Stimulated activated naive CD4-positive, alpha-beta T cell (primary cell): Measurements from ENCODE around the gene KIAA1958.
"Not testable (repeated sequence)": the region's sequence is repeated elsewhere in the genome, so short reads cannot be mapped to it uniquely, and the experiment has no call there.

ENCODE experiments used
- DNase-seq, 6 experiments: peaks; one replicate each; lab custom pipeline; 2025; lab: John Stamatoyannopoulos, UW

The KIAA1958 gene

GRCh38 chr9:112555101-112555643 is 68.5 kb downstream of the KIAA1958 start:
- DNase-seq: no peak

- no peak for DNase-seq
These were observed 69.3 kb downstream of the KIAA1958 start for GRCh38 chr9:112555844-112556482.

- DNase-seq: no peak
These were observed 70.1 kb downstream of the KIAA1958 start for GRCh38 chr9:112556497-112557442.

- DNase-seq: no peak
These were observed 71.8 kb downstream of the KIAA1958 start for GRCh38 chr9:112558476-112558875.

GRCh38 chr9:112558978-112559377 is 72.4 kb downstream of the KIAA1958 start:
- no peak for DNase-seq

- no peak for DNase-seq
These were observed 73.2 kb downstream of the KIAA1958 start for GRCh38 chr9:112559629-112560413.

- DNase-seq: no peak
These were observed 75.8 kb downstream of the KIAA1958 start for GRCh38 chr9:112562235-112562958.

GRCh38 chr9:112569186-112569585 is 82.6 kb downstream of the KIAA1958 start:
- no peak for DNase-seq

- DNase-seq: no peak
These were observed 84.1 kb downstream of the KIAA1958 start for GRCh38 chr9:112570671-112571167.

GRCh38 chr9:112571624-112572355 is 85.2 kb downstream of the KIAA1958 start:
- DNase-seq: no peak

GRCh38 chr9:112572416-112572815 is 85.8 kb downstream of the KIAA1958 start:
- no peak for DNase-seq

GRCh38 chr9:112574008-112574407 is 87.4 kb downstream of the KIAA1958 start:
- DNase-seq: no peak

- no peak for DNase-seq
These were observed 88.5 kb downstream of the KIAA1958 start for GRCh38 chr9:112575107-112575506.

GRCh38 chr9:112581469-112582176 is 95.0 kb downstream of the KIAA1958 start:
- DNase-seq: no peak

GRCh38 chr9:112582371-112583262 is 96.0 kb downstream of the KIAA1958 start:
- no peak for DNase-seq

- no peak for DNase-seq
These were observed 100.0 kb downstream of the KIAA1958 start for GRCh38 chr9:112586599-112587155.

GRCh38 chr9:112591875-112592274 is 105.2 kb downstream of the KIAA1958 start:
- DNase-seq: not testable (repeated sequence)

- DNase-seq: no peak
These were observed 113.1 kb downstream of the KIAA1958 start for GRCh38 chr9:112599732-112600131.
